HepG2 (cell line): ENCODE results near the gene SBK3. TPM values are rescaled to one million over a fixed set of nuclear protein-coding genes. Genes with fewer than 3 reads are reported as not detected.

Experiments used
- ATAC-seq: fragments of 200-7000 bp; cut with Tn5 transposase; 3 replicates; pipeline ENCODE4 v1.9.1; 2020; ENCODE audit warnings: mild to moderate bottlenecking, moderate library complexity
- BruUV-seq: library from RNA; stranded (reverse); fragments of 400-500 nt; replicated peaks from 2 replicates; lab custom pipeline; 2021; lab: Mats Ljungman, UMichigan
- CTCF ChIA-PET: fragments of 300-600 bp; formaldehyde crosslinking; extraction: SDS; loops from one replicate; lab custom pipeline; 2021; ENCODE audit warnings: low total read pairs, inconsistent platforms, low intra/inter-chr PET ratio; lab: Yijun Ruan, JAX
- POLR2A ChIA-PET: fragments of 350-600 bp; sonication (Branson Sonifier 250); formaldehyde crosslinking; loops from one replicate; lab custom pipeline; 2020; ENCODE audit warnings: antibody characterized with exemption, inconsistent platforms; lab: Yijun Ruan, JAX
- DNase-seq: peaks from one replicate; pipeline ENCODE4 v3.0.0-alpha.2; 2015; ENCODE audit warnings: low spot score
- FAIRE-seq: peaks from 3 replicates; lab custom pipeline; 2011; peaks lifted over from hg19 to GRCh38; lab: Jason Lieb, UNC
- H2AFZ ChIP-seq: one replicate; pipeline ENCODE4 v1.6.1; 2011; ENCODE audit warnings: low read length, inconsistent platforms
- H3K27ac ChIP-seq: fragments of 300-600 bp; 3 replicates; pipeline ENCODE4 v1.8.0; 2011; ENCODE audit warnings: mixed run types, mild to moderate bottlenecking, mixed read lengths, low read length, inconsistent platforms; ENCODE audit not compliant: insufficient read depth; ENCODE audit errors: extremely low read length
- H3K27me3 ChIP-seq, 2 experiments: fragments of 200-600 bp in 1 of 2; 2 replicates in 1 of 2; 3 replicates in 1 of 2; pipeline versions ENCODE4 v1.6.0 to v1.8.0; 2011; ENCODE audit warnings: low read length in 2 of 2, mild to moderate bottlenecking in 2 of 2, moderate library complexity in 2 of 2, inconsistent platforms in 1 of 2; ENCODE audit not compliant: insufficient read depth in 2 of 2, control insufficient read depth in 1 of 2
- H3K36me3 ChIP-seq, 2 experiments: fragments of 200-600 bp in 1 of 2; replicated peaks in 1 of 2; 2 replicates in 1 of 2; 3 replicates in 1 of 2; pipeline versions ENCODE4 v1.5.1 to v1.8.0; 2011; ENCODE audit warnings: low read length in 2 of 2, inconsistent platforms in 1 of 2; ENCODE audit not compliant: insufficient read depth in 2 of 2, control insufficient read depth in 1 of 2
- H3K4me1 ChIP-seq: 2 replicates; pipeline ENCODE4 v1.5.1; 2012; ENCODE audit warnings: low read length, inconsistent platforms; ENCODE audit not compliant: insufficient read depth
- H3K4me2 ChIP-seq: 2 replicates; pipeline ENCODE4 v1.6.0; 2011; ENCODE audit warnings: low read depth, low read length, inconsistent platforms
- H3K4me3 ChIP-seq, 3 experiments: fragments of 200-600 bp in 1 of 3; sonication (generic), shearing (Covaris generic) in 1 of 3; replicated peaks in 1 of 3; 2 replicates each; pipeline ENCODE4 v1.5.1; 2011 to 2016; ENCODE audit warnings: low read length in 3 of 3, inconsistent platforms in 2 of 3, low read depth in 2 of 3, mild to moderate bottlenecking in 2 of 3, control low read depth in 1 of 3, mixed read lengths in 1 of 3; ENCODE audit not compliant: insufficient read depth in 1 of 3
- H3K79me2 ChIP-seq: one replicate; pipeline ENCODE4 v1.6.1; 2011; ENCODE audit warnings: low read length, inconsistent platforms; ENCODE audit not compliant: insufficient read depth
- H3K9ac ChIP-seq: 2 replicates; pipeline ENCODE4 v1.6.0; 2011; ENCODE audit warnings: mild to moderate bottlenecking, low read depth, low read length, inconsistent platforms; ENCODE audit not compliant: insufficient read depth
- H3K9me3 ChIP-seq: 2 replicates; pipeline ENCODE4 v1.5.1; 2012; ENCODE audit warnings: mild to moderate bottlenecking, low read length
- H4K20me1 ChIP-seq: 2 replicates; pipeline ENCODE4 v1.6.0; 2011; ENCODE audit warnings: inconsistent platforms, mild to moderate bottlenecking, low read length, moderate library complexity; ENCODE audit not compliant: insufficient read depth
- ATF7-NPFF ChIP-seq: sonication (generic); formaldehyde crosslinking; IDR thresholded peaks from 2 replicates; pipeline ENCODE4 v1.8.1; 2023; ENCODE audit warnings: mild to moderate bottlenecking, low read depth, missing genetic modification reagents, moderate library complexity
- DNMT3B ChIP-seq: conservative IDR thresholded peaks from 2 replicates; pipeline ENCODE4 v1.6.1; 2016; ENCODE audit warnings: missing biosample characterization, control low read depth
- E2F5 ChIP-seq: sonication (generic); formaldehyde crosslinking; conservative IDR thresholded peaks from 2 replicates; pipeline ENCODE4 v1.4.0; 2020; ENCODE audit warnings: missing genetic modification reagents
- FOXK2 ChIP-seq: fragments of 450-650 bp; IDR thresholded peaks from 2 replicates; pipeline ENCODE4 v1.6.1; 2016
- HMGXB3 ChIP-seq: sonication (generic); formaldehyde crosslinking; IDR thresholded peaks from 2 replicates; pipeline ENCODE4 v1.4.0; 2020; ENCODE audit warnings: missing genetic modification reagents, borderline replicate concordance
- JUND ChIP-seq: sonication (generic); formaldehyde crosslinking; IDR thresholded peaks from 2 replicates; pipeline ENCODE4 v1.8.0; 2022; ENCODE audit warnings: mild to moderate bottlenecking, missing genetic modification reagents
- MTERF4 ChIP-seq: sonication (generic); formaldehyde crosslinking; IDR thresholded peaks from 2 replicates; pipeline ENCODE4 v1.8.0; 2023; ENCODE audit warnings: mild to moderate bottlenecking, missing genetic modification reagents
- RARG ChIP-seq: sonication (generic); formaldehyde crosslinking; IDR thresholded peaks from 2 replicates; pipeline ENCODE4 v1.4.0; 2020; ENCODE audit warnings: low read depth, mild to moderate bottlenecking, missing genetic modification reagents
- SNAPC5 ChIP-seq: sonication (generic); formaldehyde crosslinking; IDR thresholded peaks from 2 replicates; pipeline ENCODE4 v1.8.1; 2023; ENCODE audit warnings: mild to moderate bottlenecking, missing genetic modification reagents, borderline replicate concordance
- ZNF160 ChIP-seq: sonication (generic); formaldehyde crosslinking; IDR thresholded peaks from 2 replicates; pipeline ENCODE4 v1.8.0; 2022; ENCODE audit warnings: mild to moderate bottlenecking, inconsistent platforms, missing genetic modification reagents
- ZNF326 ChIP-seq: sonication (generic); formaldehyde crosslinking; IDR thresholded peaks from 2 replicates; pipeline ENCODE4 v1.4.0; 2020; ENCODE audit warnings: missing genetic modification reagents, borderline replicate concordance
- ZNF598 ChIP-seq: sonication (generic); formaldehyde crosslinking; IDR thresholded peaks from 2 replicates; pipeline ENCODE4 v1.5.1; 2020; ENCODE audit warnings: mild to moderate bottlenecking, missing genetic modification reagents, borderline replicate concordance
- WGBS: methylation state at CpG from one replicate; pipeline ENCODE4 v1.1.6; 2017; ENCODE audit warnings: low lambda C conversion rate; 5-methylcytosine and 5-hydroxymethylcytosine counted together
- in situ Hi-C: cut with HindIII; loops from 2 replicates; pipeline ENCODE4 v1.10.0; 2017; ENCODE audit warnings: low pct_unique_long_range_greater_than_20kb; ENCODE audit not compliant: extremely low pct_ligation_motif_present
- intact Hi-C: fragments of 100-400 bp; cut with micrococcal nuclease; formaldehyde crosslinking; loops from one replicate; pipeline ENCODE4 v1.10.0; 2022; ENCODE audit not compliant: unreplicated experiment
- polyA plus RNA-seq, 8 experiments: library from polyadenylated mRNA; depleted of rRNA in 3 of 8; stranded (reverse) in 7 of 8; unstranded in 1 of 8; fragments of >200 nt; fragmentation: Illumina TruSeq in 4 of 8; extraction: Trizol in 4 of 8; gene quantifications; 2 replicates each; pipeline versions ENCODE4 v1.2.1 to v1.2.3, GENCODE V29; 2011 to 2016; ENCODE audit warnings: low read depth in 4 of 8, missing spikeins in 1 of 8, mixed read lengths in 1 of 8; ENCODE audit not compliant: insufficient read depth in 1 of 8
- total RNA-seq, 5 experiments: library from RNA; depleted of rRNA; stranded (reverse); fragments of >200 nt; fragmentation: Illumina TruSeq; extraction: Trizol; gene quantifications; 2 replicates each; pipeline ENCODE4 v1.2.3, GENCODE V29; 2016; ENCODE audit warnings: low read depth in 1 of 5

The SBK3 gene
- total and polyA plus RNA-seq, 2 of the 13 experiments (the other 11 are each of a cell fraction or from before 2014, with no cell fraction given), result 0.66 to 0.77 TPM

- Histone ChIP-seq H3K4me2 (no peak overlapping the region), H3K27me3 (peaks cover 0 to 5% of the 10 kb centered on the region in 2 experiments; a peak in 2 of 5 replicates), H3K9me3 (no peaks in the 10 kb centered on the region), H3K4me3 (no peak overlapping the region), H4K20me1 (no peaks in the 10 kb centered on the region), H3K79me2 (no peaks in the 10 kb centered on the region), H3K4me1 (peaks cover 16% of the 10 kb centered on the region), H2AFZ (no peak overlapping the region), H3K27ac (no peak overlapping the region), H3K9ac (no peak overlapping the region), H3K36me3 (no peaks in the 10 kb centered on the region)
- ChIA-PET CTCF (no interaction called here), POLR2A (interaction anchor here (1.3 kb wide), 1 partner anchor 32 kb away, joined by 3 read pairs; the partner anchor contains the start of gene FIZ1)
- TF ChIP-seq JUND (CRISPR knock-in tag), result no peak
- no peak for TF ChIP-seq E2F5 (CRISPR knock-in tag)
- TF ChIP-seq ZNF598 (CRISPR knock-in tag), result no peak
- no peak for TF ChIP-seq FOXK2
- TF ChIP-seq ZNF160, result no peak
- TF ChIP-seq ATF7-NPFF (CRISPR knock-in tag), result no peak
- no peak for TF ChIP-seq HMGXB3 (CRISPR knock-in tag)
- TF ChIP-seq SNAPC5 (CRISPR knock-in tag), result no peak
- no peak for TF ChIP-seq DNMT3B
- TF ChIP-seq MTERF4 (CRISPR knock-in tag), result no peak
- TF ChIP-seq RARG (CRISPR knock-in tag), result no peak
- no peak for TF ChIP-seq ZNF326 (CRISPR knock-in tag)
- no peak for ATAC-seq
- intact Hi-C loops (no loop called here), in situ Hi-C loops (no loop called here)
- DNase-seq, result no peak
- FAIRE-seq, result no peak
- no TSS peak for BruUV-seq
- 15% methylated on average over 9 of the region's 9 CpGs for WGBS
Observed at GRCh38 chr19:55566823-55567222, 21.5 kb upstream of the SBK3 start.
